ENCODE measurements around the gene NEMP1.

GRCh38 chr12:57037264-57037663, 41.3 kb downstream of the NEMP1 start:
- TF ChIP-seq CTCF (IDR thresholded peaks at IDR 0.05) (no peak), POLR2A (IDR thresholded peaks at IDR 0.05; ENCODE audit: low read depth) (no peak)

Data from esophagus muscularis mucosa (tissue), 3 donors.